ENCODE results near the gene SIPA1L3.
"Not testable (repeated sequence)": the region's sequence is repeated elsewhere in the genome, so short reads cannot be mapped to it uniquely, and the experiment has no call there.

DNA sequence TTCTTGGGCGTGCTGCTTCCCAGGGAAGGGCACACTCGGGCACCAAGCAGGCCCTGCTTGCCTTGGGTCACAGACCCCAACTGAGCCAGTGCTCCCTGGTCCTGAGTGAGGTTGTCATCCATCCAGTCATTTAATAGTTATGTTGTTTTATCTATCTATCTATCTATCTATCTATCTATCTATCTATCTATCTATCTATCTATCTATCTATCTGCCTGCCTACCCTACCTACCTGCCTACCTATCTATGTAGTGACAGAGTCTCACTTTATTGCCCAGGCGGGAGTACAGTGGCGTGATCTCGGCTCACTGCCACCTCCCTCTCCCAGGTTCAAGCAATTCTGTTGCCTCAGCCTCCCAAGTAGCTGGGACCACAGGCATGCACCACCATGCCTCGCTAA is 164.0 kb downstream of the SIPA1L3 start:
- TF ChIP-seq, protein P1, sequence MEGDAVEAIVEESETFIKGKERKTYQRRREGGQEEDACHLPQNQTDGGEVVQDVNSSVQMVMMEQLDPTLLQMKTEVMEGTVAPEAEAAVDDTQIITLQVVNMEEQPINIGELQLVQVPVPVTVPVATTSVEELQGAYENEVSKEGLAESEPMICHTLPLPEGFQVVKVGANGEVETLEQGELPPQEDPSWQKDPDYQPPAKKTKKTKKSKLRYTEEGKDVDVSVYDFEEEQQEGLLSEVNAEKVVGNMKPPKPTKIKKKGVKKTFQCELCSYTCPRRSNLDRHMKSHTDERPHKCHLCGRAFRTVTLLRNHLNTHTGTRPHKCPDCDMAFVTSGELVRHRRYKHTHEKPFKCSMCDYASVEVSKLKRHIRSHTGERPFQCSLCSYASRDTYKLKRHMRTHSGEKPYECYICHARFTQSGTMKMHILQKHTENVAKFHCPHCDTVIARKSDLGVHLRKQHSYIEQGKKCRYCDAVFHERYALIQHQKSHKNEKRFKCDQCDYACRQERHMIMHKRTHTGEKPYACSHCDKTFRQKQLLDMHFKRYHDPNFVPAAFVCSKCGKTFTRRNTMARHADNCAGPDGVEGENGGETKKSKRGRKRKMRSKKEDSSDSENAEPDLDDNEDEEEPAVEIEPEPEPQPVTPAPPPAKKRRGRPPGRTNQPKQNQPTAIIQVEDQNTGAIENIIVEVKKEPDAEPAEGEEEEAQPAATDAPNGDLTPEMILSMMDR (IDR thresholded peaks at IDR 0.05; ENCODE audit: insufficient read depth, low read length, poor library complexity, severe bottlenecking), result not testable (repeated sequence)
- not testable (repeated sequence) for TF ChIP-seq EZH2phosphoT487 (conservative IDR thresholded peaks at IDR 0.05; ENCODE audit: low read length)

Measured in SU-DHL-6 (cell line).